ENCODE measurements around the gene TMEM88.

Gene TMEM88

GRCh38 chr17:7887038-7887481 lies 32.2 kb downstream of the TMEM88 start:
- DNase-seq = no peak

DNA sequence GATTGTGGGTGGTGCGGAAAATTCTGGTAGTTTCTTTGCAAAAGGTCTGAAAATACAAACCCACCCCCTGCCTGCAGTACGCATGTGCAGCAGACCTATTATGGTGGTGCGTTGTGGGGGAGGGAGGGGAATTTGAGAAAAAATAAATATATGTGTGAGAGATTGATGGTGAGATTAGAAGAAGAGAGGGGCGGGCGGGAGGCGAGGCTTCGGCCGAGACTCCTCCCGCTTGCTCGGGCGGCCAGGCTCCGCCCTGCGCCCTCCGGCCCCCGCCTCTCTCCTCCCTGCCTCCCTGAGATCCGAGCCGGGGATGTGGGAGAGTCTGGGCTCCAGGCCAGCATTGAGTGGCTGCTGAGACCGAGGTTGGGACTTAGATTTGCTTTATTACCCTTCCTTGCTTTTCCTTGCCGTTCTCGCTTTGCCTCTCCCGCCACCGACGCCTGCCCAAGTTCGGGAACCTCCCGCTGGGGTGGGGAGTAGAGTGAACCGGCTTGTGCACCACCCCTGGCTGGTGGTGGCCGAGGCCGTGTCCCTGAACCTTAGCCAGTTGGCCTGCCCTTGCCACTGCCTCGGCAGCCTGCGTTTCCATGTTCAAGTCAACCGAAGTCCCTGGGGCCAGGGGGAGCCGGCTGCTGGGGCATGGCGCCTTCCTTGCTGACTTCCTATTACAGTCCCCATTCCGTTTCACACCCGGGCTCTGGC lies 32.8 kb downstream of the TMEM88 start:
- peak; percentile 97 for DNase-seq

- DNase-seq = no peak
Measured at GRCh38 chr17:7888184-7888920, 33.5 kb downstream of the TMEM88 start, which contains the start of gene CHD3. TSS of gene CHD3 (plus strand) at chr17:7888789. CDS start at chr17:7889001, 212 bp downstream.

DNA sequence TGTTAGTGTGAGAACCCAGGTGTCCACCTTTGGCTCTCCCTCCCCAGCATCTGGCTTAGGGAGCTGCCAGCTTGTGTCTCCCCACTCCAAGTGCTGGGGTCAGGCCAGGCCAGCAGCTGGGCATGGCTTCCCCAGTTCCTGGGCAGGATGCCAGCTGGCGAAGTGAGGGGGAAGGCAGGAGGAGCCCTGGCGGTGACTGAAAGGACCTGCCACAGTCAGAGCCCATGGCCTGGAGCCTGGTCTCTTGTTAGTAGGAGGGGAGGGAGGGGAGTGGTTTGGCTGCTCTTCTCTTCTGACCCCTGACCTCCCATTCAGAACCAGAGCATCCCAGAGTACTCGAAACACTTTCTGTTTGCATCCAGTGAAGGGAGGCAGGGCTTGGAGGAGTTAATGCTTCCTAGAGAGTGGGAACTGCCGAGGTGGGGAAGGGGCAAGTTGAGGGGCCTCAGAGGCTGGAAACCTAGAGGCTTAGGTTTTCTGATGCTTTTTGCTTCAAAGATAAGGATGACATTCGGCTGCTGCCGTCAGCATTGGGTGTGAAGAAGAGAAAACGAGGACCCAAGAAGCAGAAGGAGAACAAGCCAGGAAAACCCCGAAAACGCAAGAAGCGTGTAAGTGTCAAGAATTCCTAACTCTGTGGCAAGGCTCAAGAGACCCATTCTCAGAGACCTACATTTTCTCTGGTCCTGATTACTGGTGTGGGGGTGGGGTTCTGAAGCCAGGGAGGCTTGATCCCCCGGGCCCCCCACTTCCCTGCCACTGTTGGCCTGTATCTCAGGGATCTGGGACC lies 34.5 kb downstream of the TMEM88 start:
- DNase-seq = peak; percentile 95

DNA sequence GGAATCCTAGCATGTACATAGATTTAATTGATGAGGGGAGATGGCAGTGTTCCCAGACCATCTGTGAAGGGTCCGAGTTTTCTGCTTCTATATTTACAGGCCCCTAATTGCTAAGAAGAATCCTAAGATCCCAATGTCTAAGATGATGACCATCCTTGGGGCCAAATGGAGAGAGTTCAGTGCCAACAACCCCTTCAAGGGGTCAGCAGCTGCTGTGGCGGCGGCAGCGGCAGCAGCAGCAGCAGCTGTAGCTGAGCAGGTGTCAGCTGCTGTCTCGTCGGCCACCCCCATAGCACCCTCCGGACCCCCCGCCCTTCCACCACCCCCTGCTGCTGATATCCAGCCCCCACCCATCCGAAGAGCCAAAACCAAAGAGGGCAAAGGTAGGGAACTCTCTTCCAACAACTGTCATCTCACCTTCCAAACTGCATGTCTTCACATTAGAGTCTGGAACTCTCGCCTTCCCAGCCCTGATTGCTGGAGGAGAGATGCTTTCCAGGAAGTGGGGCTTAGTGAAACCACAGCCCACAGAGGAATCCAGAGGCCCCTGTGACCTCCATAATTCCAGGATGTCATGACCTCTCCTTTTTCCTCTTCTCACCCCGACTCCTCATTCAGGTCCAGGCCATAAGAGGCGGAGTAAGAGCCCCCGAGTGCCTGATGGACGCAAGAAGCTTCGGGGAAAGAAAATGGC lies 38.5 kb downstream of the TMEM88 start:
- DNase-seq = no peak

- DNase-seq = no peak
Measured at GRCh38 chr17:7894226-7894625, 39.4 kb downstream of the TMEM88 start.

DNA sequence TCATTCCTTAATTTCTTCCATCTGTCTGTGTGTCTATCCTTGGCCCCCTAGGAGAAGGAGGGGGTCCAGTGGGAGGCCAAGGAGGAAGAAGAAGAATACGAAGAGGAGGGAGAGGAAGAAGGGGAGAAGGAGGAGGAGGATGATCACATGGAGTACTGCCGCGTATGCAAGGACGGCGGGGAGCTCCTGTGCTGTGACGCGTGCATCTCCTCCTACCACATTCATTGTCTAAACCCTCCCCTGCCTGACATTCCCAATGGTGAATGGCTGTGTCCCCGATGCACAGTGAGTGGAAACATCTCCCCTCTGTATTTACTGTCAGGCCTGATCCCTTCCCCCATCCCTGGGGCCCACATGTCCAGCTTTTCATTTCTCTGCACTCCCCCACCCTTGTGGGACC lies 40.0 kb downstream of the TMEM88 start:
- DNase-seq = no peak

GRCh38 chr17:7897090-7897489 lies 42.2 kb downstream of the TMEM88 start:
- no peak for DNase-seq

DNA sequence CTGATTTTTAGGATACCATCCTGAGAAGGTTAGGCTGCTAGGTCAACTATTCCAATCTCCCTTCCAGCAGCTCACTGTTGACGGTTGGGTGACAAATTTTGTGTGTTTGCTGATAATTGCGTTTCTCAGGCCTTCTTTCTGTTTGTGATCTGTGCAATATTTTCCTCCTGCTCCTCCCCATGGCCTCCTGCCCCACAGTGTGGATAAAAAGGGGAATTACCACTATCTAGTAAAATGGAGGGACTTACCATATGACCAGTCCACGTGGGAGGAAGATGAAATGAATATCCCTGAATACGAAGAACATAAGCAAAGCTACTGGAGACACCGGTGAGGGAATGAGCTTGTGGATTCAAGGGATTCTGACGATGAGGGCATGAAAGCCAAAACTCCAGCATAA lies 42.9 kb downstream of the TMEM88 start:
- peak; percentile 46 for DNase-seq

- DNase-seq = no peak
Measured at GRCh38 chr17:7903154-7904103, 48.6 kb downstream of the TMEM88 start.
